ENCODE measurements around the gene TMPRSS11F.

DNA sequence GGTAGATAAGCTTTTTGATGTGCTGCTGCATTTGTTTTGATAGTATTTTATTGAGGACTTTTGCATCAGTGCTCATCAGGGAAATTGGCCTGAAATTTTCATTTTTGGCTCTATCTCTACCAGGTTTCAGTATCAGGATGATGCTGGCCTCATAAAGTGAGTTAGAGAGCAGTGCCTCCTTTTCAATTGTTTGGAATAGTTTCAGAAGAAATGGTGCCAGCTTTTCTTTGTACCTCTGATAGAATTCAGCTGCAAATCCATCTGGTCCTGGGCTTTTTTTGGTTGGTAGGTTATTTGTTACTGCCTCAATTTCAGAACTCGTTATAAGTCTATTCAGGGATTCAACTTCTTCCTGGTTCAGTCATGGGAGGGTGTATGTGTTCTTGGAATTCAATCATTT is 15.6 kb upstream of the TMPRSS11F start:
- TF ChIP-seq, protein P1, sequence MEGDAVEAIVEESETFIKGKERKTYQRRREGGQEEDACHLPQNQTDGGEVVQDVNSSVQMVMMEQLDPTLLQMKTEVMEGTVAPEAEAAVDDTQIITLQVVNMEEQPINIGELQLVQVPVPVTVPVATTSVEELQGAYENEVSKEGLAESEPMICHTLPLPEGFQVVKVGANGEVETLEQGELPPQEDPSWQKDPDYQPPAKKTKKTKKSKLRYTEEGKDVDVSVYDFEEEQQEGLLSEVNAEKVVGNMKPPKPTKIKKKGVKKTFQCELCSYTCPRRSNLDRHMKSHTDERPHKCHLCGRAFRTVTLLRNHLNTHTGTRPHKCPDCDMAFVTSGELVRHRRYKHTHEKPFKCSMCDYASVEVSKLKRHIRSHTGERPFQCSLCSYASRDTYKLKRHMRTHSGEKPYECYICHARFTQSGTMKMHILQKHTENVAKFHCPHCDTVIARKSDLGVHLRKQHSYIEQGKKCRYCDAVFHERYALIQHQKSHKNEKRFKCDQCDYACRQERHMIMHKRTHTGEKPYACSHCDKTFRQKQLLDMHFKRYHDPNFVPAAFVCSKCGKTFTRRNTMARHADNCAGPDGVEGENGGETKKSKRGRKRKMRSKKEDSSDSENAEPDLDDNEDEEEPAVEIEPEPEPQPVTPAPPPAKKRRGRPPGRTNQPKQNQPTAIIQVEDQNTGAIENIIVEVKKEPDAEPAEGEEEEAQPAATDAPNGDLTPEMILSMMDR (conservative IDR thresholded peaks at IDR 0.05): no peak
- TF ChIP-seq ZFX (IDR thresholded peaks at IDR 0.05): no peak

Measured in C4-2B (cell line).